Peyer's patch (tissue), 4 donors: Measurements from ENCODE around the gene RTEL1. TPM values are rescaled to one million over a fixed set of nuclear protein-coding genes. Genes with fewer than 3 reads are reported as not detected.

ENCODE experiments used
- DNase-seq, 3 donors: peaks; one replicate each; pipeline ENCODE4 v3.0.0-alpha.2; 2017 to 2019
- H3K27ac ChIP-seq, 4 donors: fragments of 200-600 bp; sonication (generic); one replicate each; pipeline ENCODE4 v1.5.1; 2016 to 2019
- H3K27me3 ChIP-seq, 2 donors: fragments of 200-600 bp; sonication (generic); one replicate each; pipeline ENCODE4 v1.5.1; 2019
- H3K36me3 ChIP-seq, 3 donors: fragments of 200-600 bp; sonication (generic); one replicate each; pipeline ENCODE4 v1.5.1; 2016 to 2019
- H3K4me1 ChIP-seq, 4 donors: fragments of 200-600 bp; sonication (generic); one replicate each; pipeline ENCODE4 v1.5.1; 2016 to 2019
- H3K4me3 ChIP-seq, 4 donors: fragments of 200-600 bp; sonication (generic); 1 replicate in 3 of 4; 2 replicates in 1 of 4; pipeline ENCODE4 v1.5.1; 2016 to 2019; ENCODE audit warnings: mild to moderate bottlenecking in 1 of 4
- H3K9me3 ChIP-seq, 4 donors: fragments of 200-600 bp; sonication (generic); one replicate each; pipeline ENCODE4 v1.5.1; 2016 to 2019; ENCODE audit warnings: mild to moderate bottlenecking in 1 of 4
- POLR2A ChIP-seq, 2 donors: fragments of 450-650 bp; IDR thresholded peaks; one replicate each; pipeline ENCODE4 v1.5.1; 2017; ENCODE audit warnings: antibody characterized with exemption in 2 of 2, mild to moderate bottlenecking in 2 of 2, moderate library complexity in 2 of 2
- total RNA-seq, 4 donors: library from RNA; depleted of rRNA; stranded (reverse); fragments of >200 nt; gene quantifications; one replicate each; pipeline ENCODE4 v1.1.0, GENCODE V29; 2016
- TF ChIP-seq, protein P1 (sequence below), 6 experiments: fragments of 450-650 bp in 4 of 6; fragments of 200-600 bp in 2 of 6; sonication (generic) in 1 of 6; IDR thresholded peaks; one replicate each; pipeline ENCODE4 v1.5.1; 2017 to 2019; ENCODE audit warnings: antibody characterized with exemption in 6 of 6, mild to moderate bottlenecking in 3 of 6, moderate library complexity in 1 of 6

The RTEL1 gene
- total RNA-seq, 4 donors from 2014 or later: 25.6 to 61.1 (median 30.2) TPM

DNA sequence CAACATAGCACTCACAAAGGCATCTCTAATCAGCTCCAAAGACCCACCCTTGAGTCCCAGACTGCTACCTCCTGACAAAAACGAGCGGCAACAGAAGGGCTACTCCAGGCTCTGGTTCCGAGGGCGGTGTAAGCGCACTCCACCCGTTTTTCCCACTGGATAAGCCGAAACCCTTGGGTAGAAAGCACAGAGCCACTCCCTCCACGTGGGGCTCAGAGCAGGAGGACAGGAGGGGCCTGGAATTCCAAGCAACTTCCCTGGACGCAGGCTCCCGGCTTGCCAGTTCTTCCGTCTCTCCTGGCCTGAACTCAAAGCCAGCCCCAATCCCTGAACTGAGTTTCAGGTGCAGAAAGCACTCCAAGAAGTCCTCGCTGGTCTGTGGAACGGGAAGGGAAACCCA is 38.6 kb upstream of the RTEL1 start:
- H3K4me1 ChIP-seq: no peaks in the 10 kb centered on the region
- H3K36me3 ChIP-seq: peaks cover 0 to 34% (median 0%) of the 10 kb centered on the region in 3 donors
- no peak overlapping the region for H3K4me3 ChIP-seq
- no peaks in the 10 kb centered on the region for H3K27me3 ChIP-seq
- no peak for TF ChIP-seq POLR2A (IDR thresholded peaks at IDR 0.05)
- TF ChIP-seq, protein P1, sequence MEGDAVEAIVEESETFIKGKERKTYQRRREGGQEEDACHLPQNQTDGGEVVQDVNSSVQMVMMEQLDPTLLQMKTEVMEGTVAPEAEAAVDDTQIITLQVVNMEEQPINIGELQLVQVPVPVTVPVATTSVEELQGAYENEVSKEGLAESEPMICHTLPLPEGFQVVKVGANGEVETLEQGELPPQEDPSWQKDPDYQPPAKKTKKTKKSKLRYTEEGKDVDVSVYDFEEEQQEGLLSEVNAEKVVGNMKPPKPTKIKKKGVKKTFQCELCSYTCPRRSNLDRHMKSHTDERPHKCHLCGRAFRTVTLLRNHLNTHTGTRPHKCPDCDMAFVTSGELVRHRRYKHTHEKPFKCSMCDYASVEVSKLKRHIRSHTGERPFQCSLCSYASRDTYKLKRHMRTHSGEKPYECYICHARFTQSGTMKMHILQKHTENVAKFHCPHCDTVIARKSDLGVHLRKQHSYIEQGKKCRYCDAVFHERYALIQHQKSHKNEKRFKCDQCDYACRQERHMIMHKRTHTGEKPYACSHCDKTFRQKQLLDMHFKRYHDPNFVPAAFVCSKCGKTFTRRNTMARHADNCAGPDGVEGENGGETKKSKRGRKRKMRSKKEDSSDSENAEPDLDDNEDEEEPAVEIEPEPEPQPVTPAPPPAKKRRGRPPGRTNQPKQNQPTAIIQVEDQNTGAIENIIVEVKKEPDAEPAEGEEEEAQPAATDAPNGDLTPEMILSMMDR (IDR thresholded peaks at IDR 0.05): no peak
- no peaks in the 10 kb centered on the region for H3K9me3 ChIP-seq
- H3K27ac ChIP-seq: no peak overlapping the region
- no peak for DNase-seq

DNA sequence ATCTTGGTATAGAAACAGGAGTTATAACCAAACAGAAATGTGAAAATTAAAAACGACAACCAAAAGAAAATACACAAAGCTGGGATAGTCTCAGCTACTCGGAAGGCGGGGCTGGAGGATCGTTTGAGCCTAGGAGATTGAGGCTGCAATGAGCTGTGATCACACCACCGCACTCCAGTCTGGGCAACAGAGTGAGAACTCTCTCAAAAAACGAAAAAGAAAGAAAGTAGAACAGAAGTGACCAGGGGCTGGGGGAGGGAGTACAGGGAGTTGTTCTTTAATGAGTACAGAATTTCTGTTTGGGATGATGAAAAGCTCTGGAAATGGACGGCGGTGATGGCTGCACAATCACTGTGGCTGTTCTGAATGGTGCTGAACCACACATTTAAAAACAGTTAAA is 37.1 kb upstream of the RTEL1 start:
- Histone ChIP-seq H3K4me1 (peaks cover 0 to 9% (median 3%) of the 10 kb centered on the region in 4 donors), H3K27me3 (no peaks in the 10 kb centered on the region), H3K9me3 (no peaks in the 10 kb centered on the region), H3K4me3 (no peak overlapping the region), H3K27ac (no peak overlapping the region), H3K36me3 (peaks cover 0 to 29% (median 0%) of the 10 kb centered on the region in 3 donors)
- no peak for DNase-seq
- TF ChIP-seq, protein P1 (IDR thresholded peaks at IDR 0.05): no peak
- no peak for TF ChIP-seq POLR2A (IDR thresholded peaks at IDR 0.05)

DNA sequence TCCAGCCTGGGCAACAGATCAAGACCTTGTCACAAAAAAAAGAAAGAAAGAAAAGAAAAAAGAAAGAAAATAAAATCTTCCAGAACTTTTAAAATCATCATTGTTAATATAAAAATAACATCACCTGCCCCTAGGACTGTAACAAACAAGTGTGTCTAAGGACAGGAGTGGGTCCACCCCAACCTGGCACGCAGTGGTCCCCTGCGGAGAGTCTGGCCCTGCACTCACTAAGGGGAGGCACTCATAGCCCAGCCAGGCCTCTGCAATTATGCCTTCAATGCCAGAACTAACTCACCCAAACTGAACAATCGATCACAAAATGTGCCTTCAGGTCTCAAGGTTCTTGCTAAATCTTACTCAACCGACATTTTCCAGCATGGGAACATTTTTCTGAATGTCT is 36.0 kb upstream of the RTEL1 start:
- no peak overlapping the region for H3K27ac ChIP-seq
- peaks cover 0 to 11% (median 3%) of the 10 kb centered on the region in 4 donors for H3K4me1 ChIP-seq
- peaks cover 0 to 19% (median 0%) of the 10 kb centered on the region in 3 donors for H3K36me3 ChIP-seq
- TF ChIP-seq, protein P1 (IDR thresholded peaks at IDR 0.05): no peak
- TF ChIP-seq POLR2A (IDR thresholded peaks at IDR 0.05): no peak
- DNase-seq: no peak
- no peak overlapping the region for H3K4me3 ChIP-seq
- no peaks in the 10 kb centered on the region for H3K27me3 ChIP-seq
- no peaks in the 10 kb centered on the region for H3K9me3 ChIP-seq

GRCh38 chr20:63622732-63623131 is 35.4 kb upstream of the RTEL1 start:
- peaks cover 0 to 11% (median 3%) of the 10 kb centered on the region in 4 donors for H3K4me1 ChIP-seq
- H3K9me3 ChIP-seq: no peaks in the 10 kb centered on the region
- H3K27ac ChIP-seq: no peak overlapping the region
- H3K36me3 ChIP-seq: peaks cover 0 to 12% (median 0%) of the 10 kb centered on the region in 3 donors
- no peak overlapping the region for H3K4me3 ChIP-seq
- no peak for TF ChIP-seq POLR2A (IDR thresholded peaks at IDR 0.05)
- TF ChIP-seq, protein P1 (IDR thresholded peaks at IDR 0.05): no peak
- DNase-seq: no peak
- no peaks in the 10 kb centered on the region for H3K27me3 ChIP-seq

- H3K4me3 ChIP-seq: no peak overlapping the region
- H3K27ac ChIP-seq: no peak overlapping the region
- no peaks in the 10 kb centered on the region for H3K9me3 ChIP-seq
- H3K4me1 ChIP-seq: peaks cover 0 to 17% (median 3%) of the 10 kb centered on the region in 4 donors
- no peaks in the 10 kb centered on the region for H3K36me3 ChIP-seq
- no peaks in the 10 kb centered on the region for H3K27me3 ChIP-seq
- TF ChIP-seq, protein P1 (IDR thresholded peaks at IDR 0.05): no peak
- TF ChIP-seq POLR2A (IDR thresholded peaks at IDR 0.05): no peak
- no peak for DNase-seq
Observed at GRCh38 chr20:63624486-63624885, 33.6 kb upstream of the RTEL1 start.
